Activated CD4-positive, alpha-beta memory T cell treated with anti-CD3 and anti-CD28 coated beads, Interleukin-2, amount 10 ng/mL, durations not matched to agents 7 days and 5 days (primary cell): ENCODE data around the gene FANCL. TPM values are rescaled to one million over a fixed set of nuclear protein-coding genes. Genes with fewer than 3 reads are reported as not detected.
A peak's percentile ranks its signal among the peaks of the same experiment; 100 is the strongest.
"Not testable (repeated sequence)": the region's sequence is repeated elsewhere in the genome, so short reads cannot be mapped to it uniquely, and the experiment has no call there.

ENCODE experiments used
- CTCF ChIA-PET: fragments of 350-600 bp; sonication (Branson Sonifier 250); formaldehyde crosslinking; loops from one replicate; lab custom pipeline; 2021; ENCODE audit warnings: antibody characterized with exemption, inconsistent platforms; lab: Charles Lee
- POLR2A ChIA-PET: fragments of 350-600 bp; sonication (Branson Sonifier 250); formaldehyde crosslinking; loops from one replicate; lab custom pipeline; 2021; ENCODE audit warnings: antibody characterized with exemption; lab: Charles Lee
- DNase-seq: peaks from one replicate; pipeline ENCODE4 v3.0.0-alpha.2; 2020
- H3K27ac Mint-ChIP-seq: one replicate; pipeline ENCODE4 v1.8.0; 2021; ENCODE audit warnings: mild to moderate bottlenecking, mixed read lengths
- H3K27me3 Mint-ChIP-seq: one replicate; pipeline ENCODE4 v1.8.0; 2021; ENCODE audit warnings: mixed read lengths
- H3K36me3 Mint-ChIP-seq: one replicate; pipeline ENCODE4 v1.8.0; 2021; ENCODE audit warnings: low read depth, mixed read lengths
- H3K4me1 Mint-ChIP-seq: one replicate; pipeline ENCODE4 v1.8.0; 2021; ENCODE audit warnings: mixed read lengths
- H3K4me3 Mint-ChIP-seq: one replicate; pipeline ENCODE4 v1.8.0; 2021; ENCODE audit warnings: mild to moderate bottlenecking, mixed read lengths
- H3K9me3 Mint-ChIP-seq: one replicate; pipeline ENCODE4 v1.8.0; 2021; ENCODE audit warnings: mixed read lengths
- total RNA-seq, 2 experiments: library from RNA; stranded (reverse); gene quantifications; one replicate each; pipeline ENCODE4 v1.2.3, GENCODE V29; 2021

Gene FANCL
- total RNA-seq: 10 to 100 TPM; 15.5 to 19.7 TPM

GRCh38 chr2:58240670-58241545 lies at the start of gene FANCL:
TSS of gene FANCL (minus strand) at chr2:58241325. CDS start at chr2:58241313, 12 bp downstream.
- CTCF ChIA-PET: no interaction called here
- POLR2A ChIA-PET: interaction anchor here (1.2 kb wide), 1 partner anchor 195 kb away, joined by 7 read pairs; the partner anchor contains the start of gene VRK2
- peak within 1 kb of the TSS; percentile 74 for H3K27ac Mint-ChIP-seq
- no peaks in the 10 kb centered on the region for H3K9me3 Mint-ChIP-seq
- peak; percentile 77 for DNase-seq
- H3K27me3 Mint-ChIP-seq: peaks cover 1% of the 10 kb centered on the region
- H3K36me3 Mint-ChIP-seq: peaks cover 8% of the 10 kb centered on the region
- H3K4me3 Mint-ChIP-seq: peak within 1 kb of the TSS; percentile 92
- H3K4me1 Mint-ChIP-seq: peaks cover 38% of the 10 kb centered on the region

- DNase-seq: no peak
- Mint-ChIP-seq H3K4me1 (no peaks in the 10 kb centered on the region), H3K27ac (no peak overlapping the region), H3K36me3 (no peaks in the 10 kb centered on the region), H3K9me3 (no peaks in the 10 kb centered on the region), H3K4me3 (no peak overlapping the region), H3K27me3 (peaks cover 4% of the 10 kb centered on the region)
- POLR2A ChIA-PET: no interaction called here
- CTCF ChIA-PET: no interaction called here
Observed at GRCh38 chr2:58289029-58289428, 47.9 kb upstream of the FANCL start.

DNA sequence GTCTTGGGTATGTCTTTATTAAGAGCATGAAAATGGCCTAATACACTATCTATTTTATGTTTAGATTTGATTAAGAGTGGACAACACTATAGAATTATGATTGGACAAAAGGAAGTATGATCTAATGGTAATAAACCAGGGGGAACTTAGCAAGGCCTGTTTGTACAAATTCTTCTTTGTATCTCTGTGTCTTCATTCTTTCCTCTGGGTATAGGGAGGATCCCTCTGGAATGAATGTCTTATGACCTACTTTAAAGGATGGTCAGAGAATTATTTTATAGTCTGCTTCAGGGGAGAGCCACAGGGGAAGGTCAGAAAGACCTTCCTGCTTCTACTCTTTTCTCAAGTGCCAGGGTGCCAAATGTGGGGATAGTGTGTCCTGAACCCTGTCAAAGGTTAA lies 42.8 kb upstream of the FANCL start:
- POLR2A ChIA-PET: no interaction called here
- H3K9me3 Mint-ChIP-seq: no peaks in the 10 kb centered on the region
- CTCF ChIA-PET: no interaction called here
- DNase-seq: no peak
- H3K27ac Mint-ChIP-seq: no peak overlapping the region
- H3K27me3 Mint-ChIP-seq: peaks cover 6% of the 10 kb centered on the region
- H3K4me1 Mint-ChIP-seq: no peaks in the 10 kb centered on the region
- H3K36me3 Mint-ChIP-seq: no peaks in the 10 kb centered on the region
- no peak overlapping the region for H3K4me3 Mint-ChIP-seq

- H3K9me3 Mint-ChIP-seq, CTCF ChIA-PET, H3K4me1 Mint-ChIP-seq, H3K27me3 Mint-ChIP-seq, H3K27ac Mint-ChIP-seq, POLR2A ChIA-PET, H3K36me3 Mint-ChIP-seq, DNase-seq, H3K4me3 Mint-ChIP-seq: not testable (repeated sequence)
Observed at GRCh38 chr2:58275144-58275543, 34.0 kb upstream of the FANCL start.

DNA sequence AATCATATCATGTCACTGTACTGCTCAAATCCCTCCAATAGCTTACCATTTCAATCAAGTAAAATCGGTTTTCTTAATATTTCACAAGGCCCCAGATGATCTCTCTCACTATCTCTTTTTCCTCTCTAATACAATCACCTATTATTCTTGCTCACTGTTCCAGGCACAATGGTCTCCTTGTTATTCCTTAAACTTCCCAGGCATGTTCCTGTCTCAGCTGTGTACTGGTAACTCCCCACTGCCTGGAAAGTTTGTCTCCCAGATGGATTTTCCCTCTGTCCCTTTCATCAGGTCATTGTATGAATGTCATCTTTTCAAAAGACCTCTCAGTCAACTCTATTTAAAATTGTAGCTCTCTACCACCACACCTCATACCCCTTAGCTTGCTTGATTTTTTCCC lies 30.7 kb upstream of the FANCL start:
- H3K9me3 Mint-ChIP-seq: no peaks in the 10 kb centered on the region
- no peaks in the 10 kb centered on the region for H3K36me3 Mint-ChIP-seq
- no peaks in the 10 kb centered on the region for H3K27me3 Mint-ChIP-seq
- no peaks in the 10 kb centered on the region for H3K4me1 Mint-ChIP-seq
- ChIA-PET POLR2A (no interaction called here), CTCF (no interaction called here)
- DNase-seq: no peak
- no peak overlapping the region for H3K27ac Mint-ChIP-seq
- H3K4me3 Mint-ChIP-seq: no peak overlapping the region

DNA sequence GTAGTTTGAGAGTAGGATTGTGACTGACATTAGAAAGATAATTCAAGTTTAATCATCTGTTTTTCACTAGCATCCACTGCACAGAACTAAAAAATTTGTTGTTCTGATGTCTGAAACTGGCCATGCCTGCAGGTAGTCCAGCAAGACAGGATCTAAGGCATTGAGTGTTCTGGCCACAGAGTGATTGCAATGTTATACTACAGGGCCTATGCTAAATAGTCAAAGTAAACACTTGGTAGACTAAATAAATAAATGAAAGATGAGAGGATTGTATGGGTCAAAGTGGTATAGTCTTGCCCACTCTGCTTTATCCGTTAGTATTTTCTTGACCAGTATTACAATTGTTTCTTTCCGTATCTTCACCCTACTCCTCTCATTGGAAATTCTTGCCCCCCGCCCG lies 27.6 kb upstream of the FANCL start:
- no peak for DNase-seq
- CTCF ChIA-PET: no interaction called here

DNA sequence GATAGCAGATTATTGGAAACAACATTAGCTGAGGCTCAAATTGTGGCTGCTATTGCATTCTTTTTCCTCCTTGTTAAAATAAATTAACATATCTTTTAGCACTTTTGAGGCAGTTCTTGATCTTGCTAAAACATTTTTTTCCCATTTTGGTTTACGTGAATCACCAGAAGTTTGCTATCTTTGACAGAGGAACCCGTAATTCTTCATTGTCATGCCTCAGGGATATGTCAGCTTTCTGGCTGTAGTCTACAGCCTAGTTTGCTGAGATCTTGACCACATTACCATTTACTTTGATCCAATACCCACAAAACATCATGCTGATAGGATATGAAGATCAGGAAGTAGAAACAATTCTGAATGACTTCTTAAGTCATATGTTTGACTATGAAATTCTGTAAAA lies 25.1 kb upstream of the FANCL start:
- no peak overlapping the region for H3K4me3 Mint-ChIP-seq
- no peaks in the 10 kb centered on the region for H3K27me3 Mint-ChIP-seq
- no peak for DNase-seq
- H3K4me1 Mint-ChIP-seq: no peaks in the 10 kb centered on the region
- ChIA-PET POLR2A (no interaction called here), CTCF (no interaction called here)
- no peaks in the 10 kb centered on the region for H3K36me3 Mint-ChIP-seq
- H3K27ac Mint-ChIP-seq: no peak overlapping the region
- H3K9me3 Mint-ChIP-seq: no peaks in the 10 kb centered on the region

More for the DNA sequence above, 27.6 kb upstream of the FANCL start:
- Mint-ChIP-seq H3K4me1 (no peaks in the 10 kb centered on the region), H3K9me3 (no peaks in the 10 kb centered on the region), H3K27me3 (no peaks in the 10 kb centered on the region), H3K27ac (no peak overlapping the region), H3K36me3 (no peaks in the 10 kb centered on the region), H3K4me3 (no peak overlapping the region)
- POLR2A ChIA-PET: no interaction called here

DNA sequence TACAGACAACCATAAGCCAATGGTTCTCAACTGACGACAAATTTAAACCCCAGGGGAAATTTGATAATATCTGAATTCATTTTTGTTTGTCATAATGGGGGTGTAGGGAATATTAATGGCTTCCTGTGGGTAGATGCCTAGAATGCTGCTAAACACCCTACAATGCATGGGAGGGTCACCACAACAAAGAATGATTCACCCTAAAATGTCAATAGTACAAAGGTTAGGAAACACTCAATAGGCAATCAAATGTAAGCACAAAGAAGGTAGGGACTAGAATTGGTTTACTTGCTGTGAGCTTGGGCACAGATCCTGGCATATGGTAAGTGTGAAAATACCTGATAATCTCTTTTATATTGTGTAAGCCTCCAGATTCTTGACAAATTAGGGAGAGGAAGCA lies 20.1 kb upstream of the FANCL start:
- Mint-ChIP-seq H3K36me3 (no peaks in the 10 kb centered on the region), H3K27ac (no peak overlapping the region), H3K4me3 (no peak overlapping the region), H3K27me3 (no peaks in the 10 kb centered on the region), H3K9me3 (peaks cover 6% of the 10 kb centered on the region), H3K4me1 (no peaks in the 10 kb centered on the region)
- POLR2A ChIA-PET: no interaction called here
- CTCF ChIA-PET: no interaction called here
- no peak for DNase-seq

GRCh38 chr2:58258456-58258855 lies 17.3 kb upstream of the FANCL start:
- H3K27ac Mint-ChIP-seq, DNase-seq, POLR2A ChIA-PET, H3K9me3 Mint-ChIP-seq, H3K27me3 Mint-ChIP-seq, CTCF ChIA-PET, H3K36me3 Mint-ChIP-seq, H3K4me3 Mint-ChIP-seq, H3K4me1 Mint-ChIP-seq: not testable (repeated sequence)

- POLR2A ChIA-PET, H3K4me3 Mint-ChIP-seq, H3K27ac Mint-ChIP-seq, H3K4me1 Mint-ChIP-seq, H3K36me3 Mint-ChIP-seq, H3K9me3 Mint-ChIP-seq, H3K27me3 Mint-ChIP-seq, DNase-seq, CTCF ChIA-PET: not testable (repeated sequence)
Observed at GRCh38 chr2:58251331-58252201, 10.4 kb upstream of the FANCL start.

- Mint-ChIP-seq H3K27ac (peak overlapping the region; percentile 74), H3K4me1 (peaks cover 35% of the 10 kb centered on the region), H3K27me3 (peaks cover 2% of the 10 kb centered on the region), H3K36me3 (peaks cover 6% of the 10 kb centered on the region), H3K9me3 (no peaks in the 10 kb centered on the region), H3K4me3 (peak overlapping the region; percentile 92)
- POLR2A ChIA-PET: interaction anchor here (1.2 kb wide), 1 partner anchor 195 kb away, joined by 7 read pairs; the partner anchor contains the start of gene VRK2
- CTCF ChIA-PET: no interaction called here
- DNase-seq: no peak
Observed at GRCh38 chr2:58241546-58241864, 380 bp upstream of the FANCL start.

GRCh38 chr2:58239243-58239925 lies 1.7 kb downstream of the FANCL start:
- DNase-seq: no peak
- CTCF ChIA-PET: no interaction called here
- Mint-ChIP-seq H3K4me1 (peaks cover 42% of the 10 kb centered on the region), H3K27ac (no peak overlapping the region), H3K4me3 (no peak overlapping the region), H3K36me3 (peaks cover 13% of the 10 kb centered on the region), H3K9me3 (peaks cover 2% of the 10 kb centered on the region), H3K27me3 (no peaks in the 10 kb centered on the region)
- POLR2A ChIA-PET: interaction anchor here (2.4 kb wide), 1 partner anchor 193 kb away, joined by 8 read pairs; the partner anchor contains the start of gene VRK2

GRCh38 chr2:58237741-58238140 lies 3.4 kb downstream of the FANCL start:
- no peak overlapping the region for H3K4me3 Mint-ChIP-seq
- H3K27ac Mint-ChIP-seq: no peak overlapping the region
- peaks cover 42% of the 10 kb centered on the region for H3K4me1 Mint-ChIP-seq
- no peaks in the 10 kb centered on the region for H3K27me3 Mint-ChIP-seq
- DNase-seq: no peak
- H3K9me3 Mint-ChIP-seq: peaks cover 2% of the 10 kb centered on the region
- ChIA-PET CTCF (no interaction called here), POLR2A (interaction anchor here (2.4 kb wide), 1 partner anchor 191 kb away, joined by 8 read pairs; the partner anchor contains the start of gene VRK2)
- peaks cover 18% of the 10 kb centered on the region for H3K36me3 Mint-ChIP-seq
